Measurements from ENCODE around the gene ZACN. TPM values are rescaled to one million over a fixed set of nuclear protein-coding genes. Genes with fewer than 3 reads are reported as not detected.

The ZACN gene
- total RNA-seq, 1 donor from 2014 or later: not detected

Small RNA genes within 50 kb of the gene (microRNA-seq; reads per million reads assigned to microRNA genes)
- gene MIR6868 (ENCODE audit: borderline number of aligned reads, borderline replicate concordance): not detected

Small RNA genes within 50 kb of the gene (small RNA-seq; reads per million reads assigned to genes)
- not detected for gene MIR6868

Other genes starting within 250 kb of the ZACN start
- 32.7 TPM for gene UNC13D, start 234.8 kb upstream of the ZACN start, total RNA-seq
- 54.3 TPM for gene WBP2, start 223.8 kb upstream of the ZACN start, total RNA-seq
- 63.3 TPM for gene TRIM47, start 200.6 kb upstream of the ZACN start, total RNA-seq
- gene TRIM65, start 182.2 kb upstream of the ZACN start, total RNA-seq: 59.9 TPM
- gene MRPL38, start 174.3 kb upstream of the ZACN start, total RNA-seq: 67.8 TPM
- 13.0 TPM for gene FBF1, start 138.1 kb upstream of the ZACN start, total RNA-seq
- gene ACOX1, start 100.0 kb upstream of the ZACN start, total RNA-seq: 50.6 TPM
- gene TEN1, start 99.9 kb upstream of the ZACN start, total RNA-seq: 10.3 TPM
- gene CDK3, start 78.3 kb upstream of the ZACN start, total RNA-seq: 3.2 TPM
- 115 TPM for gene EVPL, start 51.9 kb upstream of the ZACN start, total RNA-seq
- 52.8 TPM for gene SRP68, start 6.7 kb upstream of the ZACN start, total RNA-seq
- not detected for gene GALR2, start 4.4 kb upstream of the ZACN start, total RNA-seq
- 79.8 TPM for gene EXOC7, start 24.6 kb downstream of the ZACN start, total RNA-seq
- gene FOXJ1, start 62.1 kb downstream of the ZACN start, total RNA-seq: not detected
- 8.8 TPM for gene RNF157, start 161.3 kb downstream of the ZACN start, total RNA-seq
- gene UBALD2, start 186.2 kb downstream of the ZACN start, total RNA-seq: 18.4 TPM
- 10.8 TPM for gene QRICH2, start 229.1 kb downstream of the ZACN start, total RNA-seq

Data from vagina (tissue), 2 donors.